NOMO-1 treated with dmso at 0.1 percent for 144 hours (cell line): ENCODE measurements around the gene PFN3.

Source experiments
- DNase-seq: peaks from one replicate; lab custom pipeline; 2025; ENCODE audit not compliant: unreplicated experiment; lab: John Stamatoyannopoulos, UW

Gene PFN3

DNA sequence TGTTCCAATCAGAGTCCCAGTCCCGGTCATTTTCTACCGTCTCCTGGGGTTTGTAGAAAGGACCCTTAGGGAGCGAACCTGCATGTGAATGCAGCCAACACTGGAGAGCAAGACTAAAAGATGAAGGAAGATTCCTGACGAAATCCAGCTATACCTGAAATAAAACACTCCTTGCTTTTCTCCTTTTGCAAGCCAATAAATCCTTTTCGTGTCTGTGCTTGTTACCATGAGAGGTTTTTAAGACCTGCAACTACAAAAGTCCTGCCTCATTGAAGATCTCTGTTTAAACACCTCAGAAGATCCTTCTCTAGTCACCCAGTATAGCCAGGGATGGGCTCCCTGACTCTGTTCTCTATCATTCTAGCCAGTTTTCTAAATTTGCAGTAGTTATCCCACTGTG, 26.2 kb downstream of the PFN3 start:
- no peak for DNase-seq

DNA sequence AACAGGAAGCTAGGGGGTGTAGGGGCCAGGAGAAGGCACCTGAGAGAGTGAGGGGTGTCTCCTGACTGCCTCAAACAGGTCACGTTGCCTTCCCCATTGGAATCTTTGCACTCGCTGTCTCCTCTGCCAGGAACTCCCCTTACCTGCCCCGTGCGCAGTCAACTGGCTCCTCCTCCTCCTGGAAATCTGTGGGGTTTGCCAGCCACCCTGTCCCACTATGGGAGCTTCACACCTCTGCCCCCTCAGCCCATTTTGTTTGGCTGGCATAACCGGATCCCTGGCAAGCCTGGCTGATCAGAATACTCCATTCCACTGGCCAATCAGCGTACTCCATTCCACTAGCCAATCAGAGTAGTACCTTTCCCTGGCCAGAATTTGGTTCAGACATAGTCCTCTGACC, 26.7 kb downstream of the PFN3 start:
- no peak for DNase-seq

DNA sequence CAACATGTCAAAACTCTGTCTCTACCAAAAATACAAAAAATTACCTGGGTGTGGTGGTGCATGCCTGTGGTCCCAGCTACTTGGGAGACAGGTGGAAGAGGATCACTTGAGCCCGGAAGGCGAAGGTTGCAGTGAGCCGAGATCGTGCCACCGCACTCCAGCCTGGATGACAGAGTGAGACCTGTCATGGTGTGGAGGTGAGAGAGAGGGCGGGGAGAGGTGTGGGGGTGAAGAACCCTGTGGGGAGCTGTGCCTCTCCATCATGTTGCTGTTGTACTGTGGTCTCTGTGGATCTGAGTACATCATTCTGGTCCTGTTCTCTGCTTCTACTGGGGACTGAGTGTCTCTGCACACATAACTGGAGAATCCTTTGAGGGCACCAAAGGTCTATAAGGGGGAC, 27.6 kb downstream of the PFN3 start:
- no peak for DNase-seq

DNA sequence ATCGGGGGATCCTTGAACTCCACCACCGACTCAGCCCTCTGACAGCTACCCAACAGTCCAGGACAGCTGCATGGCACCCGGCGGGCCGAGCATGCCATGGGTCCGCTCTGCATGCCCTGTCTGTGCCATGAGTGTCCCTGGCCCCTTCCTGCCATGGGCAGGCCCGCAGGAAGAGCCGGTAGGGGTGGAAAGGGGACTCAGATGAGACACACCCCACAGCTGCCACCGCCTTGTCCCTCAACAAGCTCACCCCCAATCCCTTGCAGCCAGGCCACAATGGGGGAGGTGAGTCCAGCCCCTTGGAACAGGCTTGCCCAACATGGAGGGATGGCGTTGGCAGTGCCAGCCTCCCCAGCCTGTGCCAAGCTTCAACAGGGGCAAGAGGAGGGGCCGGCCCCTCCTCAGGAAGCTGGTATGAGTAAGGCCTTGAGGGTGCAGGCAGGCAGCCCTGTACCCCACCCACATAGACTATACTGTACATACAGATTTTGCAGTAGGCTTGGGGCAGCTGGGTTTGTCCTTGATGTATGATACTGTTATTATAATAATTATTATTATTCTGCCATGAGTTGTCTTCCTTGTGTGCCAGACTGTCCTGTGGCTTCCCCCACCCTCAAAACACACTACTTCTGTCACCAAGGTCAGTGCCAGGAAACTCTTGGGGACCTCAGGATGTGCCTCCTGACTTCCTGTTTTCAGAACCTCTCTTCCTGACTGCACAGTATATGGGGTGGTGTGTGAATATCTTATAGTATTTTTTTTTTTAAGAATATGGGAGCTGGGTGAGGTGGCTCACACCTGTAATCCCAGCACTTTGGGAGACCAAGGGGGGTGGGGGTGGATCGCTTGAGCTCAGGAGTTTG, 28.2 kb downstream of the PFN3 start:
- DNase-seq = no peak

DNA sequence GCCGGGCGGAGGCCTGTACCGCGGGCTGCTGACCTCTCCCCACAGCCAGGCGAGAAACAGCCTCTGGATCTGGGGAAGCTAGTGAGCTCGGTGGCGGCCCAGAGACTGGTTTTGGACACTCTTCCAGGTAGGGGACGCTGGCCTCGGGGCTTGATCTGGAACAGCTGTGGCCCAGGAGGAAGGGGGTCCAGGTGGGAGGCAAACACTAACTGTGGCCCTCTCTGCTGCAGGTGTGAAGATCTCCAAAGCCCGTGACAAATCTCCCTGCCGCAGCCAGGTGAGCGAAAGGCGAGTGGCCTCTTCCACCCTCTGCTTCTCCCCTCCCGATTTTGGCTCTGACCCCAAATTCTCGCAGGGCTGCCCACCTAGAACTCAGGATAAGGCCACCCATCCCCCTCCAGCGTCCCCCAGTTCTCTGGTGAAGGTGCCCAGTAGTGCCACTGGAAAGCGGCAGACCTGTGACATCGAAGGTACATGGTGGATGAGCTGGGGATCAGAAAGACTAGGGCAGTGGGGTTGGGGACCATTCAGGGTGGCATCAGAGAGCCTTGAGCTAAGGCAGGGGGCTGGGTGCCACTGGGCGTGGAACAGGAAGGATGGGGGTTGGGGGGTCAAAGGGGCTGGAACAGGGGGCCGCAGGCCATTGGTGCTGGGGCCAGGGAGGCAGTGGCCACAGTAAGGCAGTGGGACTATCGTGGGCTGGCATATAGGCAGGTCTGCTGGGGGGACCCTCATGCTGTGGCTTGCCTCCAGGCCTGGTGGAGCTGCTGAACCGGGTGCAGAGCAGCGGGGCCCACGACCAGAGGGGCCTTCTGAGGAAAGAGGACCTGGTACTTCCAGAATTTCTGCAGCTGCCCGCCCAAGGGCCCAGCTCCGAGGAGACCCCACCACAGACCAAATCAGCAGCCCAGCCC, 29.1 kb downstream of the PFN3 start:
- DNase-seq = no peak

DNA sequence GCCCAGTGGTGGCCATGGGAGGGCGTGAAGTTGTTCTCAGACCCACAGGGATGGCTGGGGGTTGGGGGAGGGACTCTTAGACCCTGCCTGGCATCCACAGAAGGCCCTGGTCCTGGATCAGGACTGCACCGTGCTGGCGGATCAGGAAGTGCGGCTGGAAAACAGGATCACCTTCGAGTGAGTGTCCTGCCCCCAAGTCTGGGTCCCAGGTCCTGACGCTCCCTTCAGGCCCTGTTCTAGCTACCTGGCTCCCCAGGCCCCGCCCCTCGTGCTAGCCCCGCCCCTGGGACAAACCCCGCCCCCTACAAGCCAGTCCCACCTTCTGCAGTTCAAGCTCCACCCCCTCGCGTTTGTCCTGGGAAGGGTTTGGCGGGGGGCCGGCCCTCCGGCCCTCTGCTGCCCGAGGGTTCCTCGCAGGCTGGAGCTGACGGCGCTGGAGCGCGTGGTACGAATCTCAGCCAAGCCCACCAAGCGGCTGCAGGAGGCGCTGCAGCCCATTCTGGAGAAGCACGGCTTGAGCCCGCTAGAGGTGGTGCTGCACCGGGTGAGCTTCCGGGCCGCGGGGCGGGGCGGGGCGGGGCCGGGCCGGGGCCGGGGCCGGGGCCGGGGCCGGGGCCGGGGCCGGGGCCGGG, 29.9 kb downstream of the PFN3 start:
- DNase-seq = no peak

DNA sequence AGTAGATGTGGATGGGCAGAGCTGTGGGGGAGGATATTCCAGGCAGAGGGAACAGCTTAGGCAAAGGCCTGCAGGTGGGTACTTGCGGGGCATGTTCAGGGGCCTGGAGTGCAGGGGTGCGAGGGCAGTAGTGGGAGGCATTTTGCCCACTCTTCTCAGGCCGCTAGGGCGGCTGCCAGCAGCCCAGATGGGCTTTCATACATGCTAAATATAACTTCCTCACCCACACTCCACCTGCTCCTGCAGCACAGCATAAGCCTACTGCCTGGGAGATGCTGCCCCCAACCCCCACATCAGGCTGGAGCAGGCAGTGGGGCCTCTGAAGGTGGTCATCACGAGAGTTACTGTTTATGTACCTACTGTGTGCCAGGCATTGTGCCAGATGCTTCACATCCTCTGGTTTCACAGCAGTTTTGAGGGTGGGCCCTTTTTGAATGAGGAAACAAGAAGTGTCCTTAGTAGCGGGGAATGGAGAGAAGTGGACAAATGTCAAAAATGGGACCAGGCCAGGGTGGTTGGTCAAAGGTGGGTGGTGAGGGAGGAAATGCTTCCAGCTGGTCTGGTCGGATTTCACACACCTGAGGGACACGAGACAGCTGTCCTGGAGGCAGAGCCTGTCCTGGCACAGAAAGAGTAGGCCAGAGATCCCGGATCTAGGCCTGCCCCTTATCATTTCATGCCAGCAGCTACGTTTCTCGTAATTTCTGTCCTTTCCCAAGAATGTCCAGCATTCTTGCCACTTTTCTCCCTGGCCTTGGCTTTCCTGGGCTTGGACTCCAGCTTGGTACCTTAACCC, 30.6 kb downstream of the PFN3 start:
- no peak for DNase-seq

DNA sequence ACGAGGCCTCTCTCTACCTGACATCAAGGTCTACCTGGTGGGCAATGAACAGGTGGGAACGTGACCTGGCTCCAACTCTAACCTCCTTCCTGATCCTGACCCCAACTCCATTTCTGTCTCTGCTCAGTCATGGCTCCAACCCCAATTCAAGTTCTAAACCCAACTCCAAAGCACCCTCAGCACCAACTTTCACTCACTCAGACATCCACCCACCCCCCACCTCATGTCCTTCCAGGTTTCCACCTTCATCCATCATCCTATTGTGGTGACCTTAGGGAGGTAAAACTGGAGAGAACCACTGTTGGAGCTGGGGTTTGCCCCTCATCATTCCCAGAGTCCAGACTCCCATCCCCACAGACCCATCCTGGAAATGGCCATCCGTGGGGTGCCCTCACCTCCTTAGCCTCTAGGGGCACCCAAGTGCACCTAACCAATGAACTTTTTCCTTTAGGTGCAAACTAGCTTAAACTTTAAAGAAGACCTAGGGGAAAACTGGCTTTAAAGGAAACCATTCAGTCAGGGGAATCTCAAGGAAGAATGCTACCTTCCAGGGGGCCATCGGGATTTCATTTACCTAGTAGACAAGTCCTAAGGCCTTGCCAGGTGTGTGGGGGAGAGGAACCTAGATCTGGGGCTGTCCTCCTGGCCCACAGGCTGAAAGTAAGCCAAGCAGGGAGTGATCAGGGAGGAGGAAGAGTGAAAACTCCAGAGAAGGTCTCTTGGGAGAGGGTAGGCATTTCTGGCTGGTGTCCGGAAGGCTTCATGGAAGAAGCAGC, 31.4 kb downstream of the PFN3 start:
- no peak for DNase-seq

DNA sequence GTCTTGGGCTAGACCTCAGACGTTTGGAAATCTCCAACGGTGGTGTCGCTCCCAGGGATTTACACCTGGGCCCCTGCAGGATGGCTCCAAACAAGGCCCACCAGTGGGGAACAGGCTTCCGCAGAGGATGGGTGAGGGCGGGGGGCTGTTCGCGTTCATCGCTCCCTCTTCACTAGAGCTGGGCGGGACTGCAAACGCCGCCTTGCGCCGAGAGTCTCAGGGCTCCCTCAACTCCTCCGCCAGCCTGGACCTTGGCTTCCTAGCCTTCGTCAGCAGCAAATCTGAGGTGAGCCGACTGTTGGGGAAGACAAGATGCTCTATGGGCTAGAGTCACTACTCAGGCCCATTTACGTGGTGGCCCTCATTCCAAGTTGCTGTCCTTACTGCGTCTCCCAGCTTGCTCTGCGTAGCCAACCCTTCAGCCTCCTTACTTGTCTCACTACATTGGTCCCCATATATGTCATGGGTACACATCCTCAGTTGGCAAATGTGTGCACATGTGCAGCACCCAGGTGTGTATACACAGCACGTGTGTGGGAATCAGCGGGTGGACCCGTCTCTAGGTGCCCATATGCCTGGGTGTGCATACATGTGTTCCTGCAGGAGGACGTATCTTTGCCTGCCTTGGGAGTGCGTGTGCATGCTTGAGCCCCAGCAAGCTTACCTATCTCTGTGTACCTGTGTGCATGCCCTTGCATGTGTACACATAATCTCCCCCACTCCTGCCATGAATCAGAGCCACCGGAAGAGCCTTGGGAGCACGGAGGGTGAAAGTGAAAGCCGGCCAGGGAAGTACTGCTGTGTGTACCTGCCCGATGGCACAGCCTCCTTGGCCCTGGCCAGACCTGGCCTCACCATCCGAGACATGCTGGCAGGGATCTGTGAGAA, 32.2 kb downstream of the PFN3 start:
- DNase-seq = no peak

DNA sequence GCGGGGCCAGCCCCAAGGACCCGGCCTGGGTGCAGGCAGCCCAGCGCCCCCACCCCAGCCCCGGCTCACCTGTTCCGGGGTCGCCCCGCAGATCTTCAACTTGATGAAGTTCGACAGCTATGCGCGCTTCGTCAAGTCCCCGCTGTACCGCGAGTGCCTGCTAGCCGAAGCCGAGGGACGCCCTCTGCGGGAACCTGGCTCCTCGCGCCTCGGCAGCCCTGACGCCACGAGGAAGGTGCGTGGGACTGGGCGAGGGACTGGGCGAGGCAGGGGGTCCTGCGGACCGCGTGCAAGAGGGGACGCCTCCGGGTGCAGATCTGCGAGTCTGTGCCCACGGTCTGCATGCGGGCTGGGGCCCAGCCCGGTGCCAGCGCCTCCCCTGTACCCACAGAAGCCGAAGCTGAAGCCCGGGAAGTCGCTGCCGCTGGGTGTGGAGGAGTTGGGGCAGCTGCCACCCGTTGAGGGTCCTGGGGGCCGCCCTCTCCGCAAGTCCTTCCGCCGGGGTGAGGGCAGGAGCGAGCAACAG, 33.1 kb downstream of the PFN3 start:
- no peak for DNase-seq

DNA sequence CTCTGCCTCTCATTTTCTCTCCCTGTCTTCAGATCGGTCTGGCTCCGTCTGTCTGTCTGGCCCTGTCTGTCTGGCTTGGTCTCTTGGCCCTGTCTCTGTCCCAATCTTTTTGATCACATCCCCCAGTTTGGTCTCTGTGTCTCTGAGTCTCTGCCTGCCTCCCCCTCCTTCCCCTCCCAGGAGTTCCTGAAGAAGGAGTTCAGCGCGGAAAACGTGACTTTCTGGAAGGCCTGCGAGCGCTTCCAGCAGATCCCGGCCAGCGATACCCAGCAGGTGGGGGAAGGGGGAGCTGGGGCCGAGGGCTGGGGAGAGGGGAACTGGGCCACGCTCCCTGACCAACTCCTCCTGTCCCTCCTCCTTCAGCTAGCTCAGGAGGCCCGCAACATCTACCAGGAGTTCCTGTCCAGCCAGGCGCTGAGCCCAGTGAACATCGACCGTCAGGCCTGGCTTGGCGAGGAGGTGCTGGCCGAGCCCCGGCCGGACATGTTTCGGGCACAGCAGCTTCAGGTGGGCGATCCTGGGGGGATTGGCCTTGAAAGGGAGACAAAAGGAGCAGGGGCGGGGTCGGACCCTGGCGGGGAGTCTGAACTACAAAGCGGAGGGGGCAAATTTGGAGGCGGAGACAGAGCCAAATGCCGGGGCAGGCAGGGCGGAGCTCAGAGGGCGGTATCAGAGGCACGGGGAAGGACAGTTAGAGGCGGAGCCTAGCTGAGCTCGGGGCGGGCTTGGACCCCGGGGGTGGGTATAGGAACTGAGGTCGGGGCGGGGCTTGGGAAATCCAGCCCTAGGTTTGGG, 33.7 kb downstream of the PFN3 start:
- no peak for DNase-seq

DNA sequence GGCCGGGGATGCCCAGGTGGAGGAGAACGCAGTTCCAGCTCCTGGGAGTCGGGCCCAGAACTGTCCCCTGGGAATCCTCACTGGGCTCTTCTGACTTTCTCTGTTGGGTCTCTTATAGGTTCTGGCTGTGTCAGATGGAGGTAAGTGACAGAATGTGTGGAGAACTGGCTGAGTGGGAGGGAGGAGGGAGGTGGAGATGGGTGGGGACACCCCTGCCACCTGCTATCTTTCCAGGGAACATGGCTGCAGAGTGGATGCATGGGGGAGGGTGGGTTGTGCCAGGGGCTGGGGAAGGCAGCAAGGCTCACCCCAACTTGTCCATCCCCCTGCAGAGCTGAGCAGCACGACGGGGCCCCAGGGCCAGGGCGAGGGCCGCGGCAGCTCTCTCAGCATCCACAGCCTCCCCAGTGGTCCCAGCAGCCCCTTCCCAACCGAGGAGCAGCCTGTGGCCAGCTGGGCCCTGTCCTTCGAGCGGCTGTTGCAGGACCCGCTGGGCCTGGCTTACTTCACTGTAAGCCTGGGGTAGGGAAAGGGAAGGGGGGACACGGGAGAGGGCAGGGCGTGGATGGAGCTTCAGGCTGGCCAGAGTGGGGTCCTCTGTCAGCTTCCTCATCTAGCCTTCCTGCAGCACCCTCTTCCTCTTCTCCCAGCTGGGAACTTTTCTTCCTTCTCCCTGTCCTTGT, 34.5 kb downstream of the PFN3 start:
- DNase-seq = no peak

DNA sequence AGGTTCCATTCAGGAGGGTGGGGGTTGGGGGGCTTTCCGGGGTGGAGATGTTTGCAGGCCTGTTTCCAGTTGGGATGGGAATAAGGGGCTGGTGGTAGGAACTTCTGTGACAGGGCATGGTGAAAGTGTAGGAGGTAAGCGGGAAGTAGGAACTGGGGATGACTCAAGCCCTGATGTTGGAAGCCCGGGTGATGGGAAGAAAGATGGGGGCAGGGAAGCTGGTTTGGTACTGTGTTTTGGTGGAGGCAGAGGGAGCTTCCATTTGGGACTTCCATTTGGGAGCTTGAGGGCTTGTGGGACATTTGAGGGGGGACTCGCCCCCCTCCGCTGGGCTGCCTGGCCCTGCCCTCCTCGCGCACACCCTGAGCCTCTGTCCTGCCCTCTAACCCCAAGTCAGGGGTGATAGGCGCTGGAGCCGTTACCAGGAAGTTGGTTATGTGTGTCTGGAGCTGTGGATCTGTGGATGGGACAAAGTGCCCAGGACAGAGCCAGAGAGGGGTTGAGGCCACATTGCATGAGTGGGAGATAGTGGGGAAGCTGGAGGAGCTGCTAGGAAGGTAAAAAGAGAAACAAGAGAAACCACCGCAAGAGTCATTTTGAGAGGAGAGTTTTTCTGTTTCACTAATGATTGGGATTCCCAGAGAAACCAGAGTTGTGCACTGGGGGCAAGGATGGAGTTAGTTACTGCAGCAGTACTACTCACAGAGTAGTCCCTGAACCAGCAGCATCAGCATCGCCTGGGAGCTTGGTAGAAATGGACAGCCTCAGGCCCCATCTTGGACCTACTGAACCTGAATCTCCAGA, 36.1 kb downstream of the PFN3 start:
- DNase-seq = no peak

DNA sequence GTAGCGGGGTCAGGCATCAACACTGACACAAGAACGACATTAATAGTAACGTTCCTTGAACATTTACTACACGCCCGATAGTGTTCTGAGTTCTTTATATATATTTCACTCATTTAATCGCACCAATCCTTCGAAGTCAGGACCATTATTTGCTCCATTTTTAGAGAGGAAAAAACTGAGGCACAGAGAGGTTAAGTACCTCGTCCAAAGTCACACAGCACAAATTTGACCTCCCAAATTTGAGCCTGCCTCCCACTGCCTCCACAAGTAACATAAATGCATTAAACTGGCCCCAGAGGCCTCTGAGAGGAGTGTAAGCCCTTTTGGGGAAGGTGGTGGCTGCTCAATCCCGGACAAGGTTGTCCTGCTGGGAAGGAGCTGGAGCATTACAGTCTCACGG, 36.9 kb downstream of the PFN3 start:
- DNase-seq = no peak

DNA sequence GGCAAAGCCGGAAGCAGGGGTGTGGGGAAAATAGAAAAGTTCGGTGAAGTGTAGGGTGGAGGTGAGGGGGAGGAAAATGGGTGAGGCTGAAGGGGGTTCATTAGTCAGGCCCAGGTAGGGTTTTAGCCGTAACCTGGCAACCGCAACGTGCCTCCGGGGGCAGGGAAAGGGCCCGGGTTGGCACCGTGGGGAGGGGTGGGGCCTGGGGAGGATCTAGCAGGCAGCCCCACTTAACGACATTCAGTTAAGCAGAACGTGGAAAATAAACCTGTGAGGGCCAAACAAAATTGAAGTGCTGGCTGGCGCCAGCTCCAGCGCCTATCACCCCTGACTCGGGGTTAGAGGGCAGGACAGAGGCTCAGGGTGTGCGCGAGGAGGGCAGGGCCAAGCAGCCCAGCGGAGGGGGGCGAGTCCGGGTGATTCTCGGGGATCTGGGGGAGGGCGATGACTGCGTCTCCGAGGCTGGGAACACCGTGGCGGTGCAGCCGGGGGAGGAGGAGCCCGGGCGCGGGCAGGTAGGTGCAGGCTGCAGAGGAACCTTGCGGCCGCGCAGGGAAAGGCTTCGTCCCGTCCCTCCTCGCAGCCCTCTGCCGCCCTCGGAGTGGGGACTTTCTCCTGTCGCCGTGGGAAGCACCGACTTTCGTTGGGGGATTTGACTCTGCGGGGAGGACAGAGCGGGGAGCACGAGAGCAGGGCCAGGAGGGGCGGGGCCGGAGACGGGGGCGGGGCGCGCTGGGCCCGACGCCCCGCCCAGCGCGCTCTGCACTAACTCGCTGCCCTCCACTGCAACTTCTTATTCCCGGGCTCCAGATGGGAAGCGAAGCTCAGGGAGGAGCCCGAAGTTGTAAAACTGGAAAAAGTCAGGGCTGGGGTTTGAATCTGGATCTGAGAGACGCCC, 37.6 kb downstream of the PFN3 start:
- DNase-seq = no peak

DNA sequence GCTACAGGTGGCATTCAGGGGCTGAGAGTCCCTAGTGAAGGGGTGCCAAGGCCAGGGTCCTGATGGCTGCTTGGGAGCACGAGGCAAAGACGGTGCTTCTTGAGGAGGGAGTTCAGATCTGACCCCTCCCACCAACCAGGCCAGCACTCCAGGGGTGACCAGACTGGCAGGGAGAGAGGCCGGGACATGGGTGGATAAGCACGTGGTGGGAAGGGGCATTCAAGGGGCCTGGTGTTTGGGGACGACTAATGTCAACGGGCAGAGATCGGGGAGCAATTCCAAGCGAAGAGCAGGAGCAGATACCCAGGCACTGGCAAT, 38.2 kb downstream of the PFN3 start:
- DNase-seq = no peak
